Loucy (cell line): ENCODE measurements around the gene GPC5.

Experiments
- H2AFZ ChIP-seq: fragments of 200-600 bp; sonication (generic); 2 replicates; pipeline ENCODE4 v1.6.0; 2016; ENCODE audit warnings: antibody characterized with exemption, mild to moderate bottlenecking, low read length, moderate library complexity
- H3F3A ChIP-seq: fragments of 200-600 bp; 2 replicates; pipeline ENCODE4 v1.6.0; 2016; ENCODE audit warnings: antibody characterized with exemption, low read depth, mild to moderate bottlenecking
- H3K27me3 ChIP-seq: fragments of 200-600 bp; sonication (generic); 2 replicates; pipeline ENCODE4 v1.6.1; 2014; ENCODE audit warnings: low read length, mild to moderate bottlenecking; ENCODE audit not compliant: insufficient read depth, poor library complexity, severe bottlenecking
- H3K36me3 ChIP-seq: fragments of 200-600 bp; sonication (generic); 2 replicates; pipeline ENCODE4 v1.6.1; 2016; ENCODE audit warnings: low read length; ENCODE audit not compliant: insufficient read depth
- H3K4me1 ChIP-seq: fragments of 200-600 bp; sonication (generic); 2 replicates; pipeline ENCODE4 v1.5.1; 2014; ENCODE audit warnings: low read length, mild to moderate bottlenecking; ENCODE audit not compliant: insufficient read depth, poor library complexity, severe bottlenecking
- H3K4me2 ChIP-seq: fragments of 200-600 bp; sonication (generic); 2 replicates; pipeline ENCODE4 v1.6.0; 2014; ENCODE audit warnings: antibody characterized with exemption, low read length, low read depth, mild to moderate bottlenecking; ENCODE audit not compliant: poor library complexity, severe bottlenecking
- H3K4me3 ChIP-seq: fragments of 200-600 bp; sonication (generic); 2 replicates; pipeline ENCODE4 v1.5.1; 2014; ENCODE audit warnings: low read length, mild to moderate bottlenecking, mixed read lengths; ENCODE audit not compliant: poor library complexity, severe bottlenecking
- H3K79me2 ChIP-seq: fragments of 200-600 bp; sonication (generic); 2 replicates; pipeline ENCODE4 v1.6.1; 2014; ENCODE audit warnings: low read length; ENCODE audit not compliant: insufficient read depth
- H3K9ac ChIP-seq: fragments of 200-600 bp; sonication (generic); 2 replicates; pipeline ENCODE4 v1.6.0; 2014; ENCODE audit warnings: mild to moderate bottlenecking, low read depth, low read length, moderate library complexity; ENCODE audit not compliant: poor library complexity, severe bottlenecking
- H3K9me2 ChIP-seq: fragments of 200-600 bp; sonication (generic); replicated peaks from 2 replicates; pipeline ENCODE4 v1.6.1; 2016; ENCODE audit warnings: low read depth, low read length, mixed read lengths
- H3K9me3 ChIP-seq: fragments of 200-600 bp; sonication (generic); 2 replicates; pipeline ENCODE4 v1.6.1; 2014; ENCODE audit warnings: mild to moderate bottlenecking, antibody characterized with exemption, low read length, low read depth; ENCODE audit not compliant: insufficient read depth
- H4K20me1 ChIP-seq: fragments of 200-600 bp; sonication (generic); 2 replicates; pipeline ENCODE4 v1.6.0; 2014; ENCODE audit warnings: antibody characterized with exemption, low read length, mild to moderate bottlenecking; ENCODE audit not compliant: insufficient read depth, poor library complexity, severe bottlenecking
- EZH2phosphoT487 ChIP-seq: fragments of 200-600 bp; IDR thresholded peaks from 2 replicates; pipeline ENCODE4 v1.6.1; 2018; ENCODE audit warnings: antibody characterized with exemption, mild to moderate bottlenecking, moderate library complexity, borderline replicate concordance
- TF ChIP-seq, protein P1 (sequence below): fragments of 200-600 bp; sonication (generic); conservative IDR thresholded peaks from 2 replicates; pipeline ENCODE4 v1.5.1; 2014; ENCODE audit warnings: mild to moderate bottlenecking, antibody characterized with exemption, low read length

Gene GPC5

GRCh38 chr13:92913840-92914239 is 1515.4 kb downstream of the GPC5 start:
- H4K20me1 ChIP-seq, result no peaks in the 10 kb centered on the region
- H3F3A ChIP-seq, result no peaks in the 10 kb centered on the region
- no peak overlapping the region for H3K4me2 ChIP-seq

More at GRCh38 chr13:92913840-92914239, 1515.4 kb downstream of the GPC5 start:
- no peak overlapping the region for H2AFZ ChIP-seq
- H3K79me2 ChIP-seq, result no peaks in the 10 kb centered on the region
- no peaks in the 10 kb centered on the region for H3K9me2 ChIP-seq
- H3K4me3 ChIP-seq, result no peak overlapping the region
- no peak overlapping the region for H3K9ac ChIP-seq
- H3K9me3 ChIP-seq, result peaks cover 3% of the 10 kb centered on the region; the same call in 1 of the 2 replicates
- H3K27me3 ChIP-seq, result no peaks in the 10 kb centered on the region
- no peaks in the 10 kb centered on the region for H3K4me1 ChIP-seq
- H3K36me3 ChIP-seq, result no peaks in the 10 kb centered on the region
- TF ChIP-seq EZH2phosphoT487, result no peak
- TF ChIP-seq, protein P1, sequence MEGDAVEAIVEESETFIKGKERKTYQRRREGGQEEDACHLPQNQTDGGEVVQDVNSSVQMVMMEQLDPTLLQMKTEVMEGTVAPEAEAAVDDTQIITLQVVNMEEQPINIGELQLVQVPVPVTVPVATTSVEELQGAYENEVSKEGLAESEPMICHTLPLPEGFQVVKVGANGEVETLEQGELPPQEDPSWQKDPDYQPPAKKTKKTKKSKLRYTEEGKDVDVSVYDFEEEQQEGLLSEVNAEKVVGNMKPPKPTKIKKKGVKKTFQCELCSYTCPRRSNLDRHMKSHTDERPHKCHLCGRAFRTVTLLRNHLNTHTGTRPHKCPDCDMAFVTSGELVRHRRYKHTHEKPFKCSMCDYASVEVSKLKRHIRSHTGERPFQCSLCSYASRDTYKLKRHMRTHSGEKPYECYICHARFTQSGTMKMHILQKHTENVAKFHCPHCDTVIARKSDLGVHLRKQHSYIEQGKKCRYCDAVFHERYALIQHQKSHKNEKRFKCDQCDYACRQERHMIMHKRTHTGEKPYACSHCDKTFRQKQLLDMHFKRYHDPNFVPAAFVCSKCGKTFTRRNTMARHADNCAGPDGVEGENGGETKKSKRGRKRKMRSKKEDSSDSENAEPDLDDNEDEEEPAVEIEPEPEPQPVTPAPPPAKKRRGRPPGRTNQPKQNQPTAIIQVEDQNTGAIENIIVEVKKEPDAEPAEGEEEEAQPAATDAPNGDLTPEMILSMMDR, result no peak
